HG02759 (cell line): ENCODE measurements around the gene FRMD5.

Source experiments
- ATAC-seq: cut with Tn5 transposase; IDR thresholded peaks from one replicate; pipeline ENCODE4 v1.9.1; 2021; ENCODE audit warnings: mild to moderate bottlenecking, moderate library complexity; ENCODE audit not compliant: unreplicated experiment

The FRMD5 gene

DNA sequence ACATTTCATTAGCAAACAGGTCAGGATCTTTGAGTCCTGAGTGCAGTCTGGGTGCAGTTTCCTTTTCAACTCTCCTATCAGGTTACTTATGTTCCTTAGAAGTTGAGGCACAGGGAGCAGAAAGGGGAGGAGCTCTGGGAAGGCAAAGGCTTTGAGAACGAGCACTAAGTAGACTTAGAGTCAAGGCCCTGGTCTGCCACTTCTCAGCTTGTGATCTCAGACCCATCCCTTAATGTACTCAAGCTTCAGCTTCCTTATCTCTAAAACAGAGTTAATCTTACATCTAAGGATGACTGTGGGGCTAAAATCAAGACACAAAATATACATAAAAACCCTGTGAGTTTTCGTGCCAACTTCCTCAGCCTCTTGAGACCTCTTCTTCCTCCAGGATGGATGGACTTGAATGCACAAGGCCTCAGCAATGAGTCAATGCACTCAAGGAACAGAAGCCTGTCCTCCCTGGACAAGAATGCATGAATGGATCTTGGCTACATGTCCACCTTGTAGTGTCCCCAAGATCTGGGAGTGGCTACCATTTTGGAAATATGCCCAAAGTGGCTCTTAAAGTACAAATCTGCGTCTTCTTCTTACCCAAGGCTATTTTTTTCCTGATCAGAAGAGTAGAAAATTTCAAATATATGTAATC lies 263.2 kb downstream of the FRMD5 start:
- no peak for ATAC-seq

DNA sequence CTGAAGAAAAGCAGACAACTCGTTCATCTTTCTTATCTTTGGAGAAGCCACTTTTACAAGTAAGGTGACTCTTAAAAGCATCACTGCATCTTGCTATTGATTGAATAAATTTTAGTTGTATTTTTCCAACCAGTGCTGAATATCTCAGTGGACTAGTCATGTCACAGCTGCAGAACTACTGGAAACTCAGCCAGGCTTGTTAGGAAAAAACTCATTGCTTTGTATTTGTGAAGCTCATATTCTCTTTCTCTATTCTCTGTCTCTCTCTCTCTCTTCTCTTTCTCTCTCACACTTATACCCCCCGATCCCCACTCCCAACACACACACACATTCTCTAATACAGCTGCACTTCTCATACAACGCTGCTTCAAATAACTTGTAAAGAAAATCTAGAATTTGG lies 264.0 kb downstream of the FRMD5 start:
- no peak for ATAC-seq

DNA sequence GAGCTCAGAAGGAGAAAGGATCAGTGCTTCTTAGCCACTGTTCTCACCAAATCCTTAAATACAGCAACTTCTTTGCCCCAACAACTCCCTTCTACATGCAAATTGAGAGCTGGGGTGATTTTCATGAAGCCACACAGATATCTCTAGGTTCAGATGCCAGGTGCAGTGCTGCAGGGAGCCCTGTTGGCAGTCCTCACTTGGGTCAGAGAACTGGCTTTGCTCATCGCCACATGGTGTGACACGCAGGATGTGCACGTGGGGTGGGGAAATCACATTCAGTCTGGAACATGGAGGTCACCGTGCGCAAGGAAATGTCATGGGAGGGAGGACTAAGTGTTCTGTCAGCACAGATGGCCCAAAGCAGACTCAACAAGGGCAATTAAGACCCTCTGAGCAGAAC lies 264.5 kb downstream of the FRMD5 start:
- ATAC-seq, result no peak

DNA sequence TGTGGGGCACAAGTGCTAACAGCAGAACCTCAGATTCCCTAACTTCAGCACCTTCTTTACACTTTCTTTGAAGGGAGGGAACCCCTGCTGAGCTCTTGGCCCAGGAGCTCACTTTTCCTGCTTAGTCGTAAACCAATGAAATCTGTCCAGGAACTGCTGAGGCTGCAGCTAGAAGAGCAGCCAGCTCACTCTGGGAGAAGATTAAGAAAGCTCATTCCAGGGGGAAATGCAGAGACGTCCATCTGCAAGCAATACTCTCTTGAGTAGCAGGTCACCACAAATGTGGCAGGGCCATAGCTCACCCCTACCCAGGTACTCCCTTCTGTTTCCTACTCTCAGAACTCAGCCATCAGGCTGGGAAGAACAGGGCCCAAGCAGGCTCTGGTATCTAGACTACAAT lies 265.0 kb downstream of the FRMD5 start:
- no peak for ATAC-seq

DNA sequence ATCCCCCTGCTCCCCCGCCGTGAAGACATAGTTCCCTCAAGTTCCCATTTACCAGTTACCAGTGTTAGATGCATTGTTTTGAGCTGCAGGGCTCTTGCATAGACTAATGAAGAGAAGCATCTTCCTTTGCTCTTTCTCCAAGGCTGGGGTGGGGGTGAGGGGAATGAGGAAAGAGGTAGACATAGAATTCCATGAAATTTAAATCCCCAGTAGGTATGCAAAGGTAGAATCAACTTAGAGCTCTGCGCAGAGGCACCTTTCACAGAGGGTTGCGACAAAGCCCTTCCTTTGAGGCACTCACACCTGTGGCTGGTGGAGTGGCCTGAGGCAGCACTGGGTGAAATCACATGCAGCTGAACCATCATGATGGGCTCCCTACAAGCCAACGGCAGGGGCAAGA lies 266.9 kb downstream of the FRMD5 start:
- no peak for ATAC-seq

DNA sequence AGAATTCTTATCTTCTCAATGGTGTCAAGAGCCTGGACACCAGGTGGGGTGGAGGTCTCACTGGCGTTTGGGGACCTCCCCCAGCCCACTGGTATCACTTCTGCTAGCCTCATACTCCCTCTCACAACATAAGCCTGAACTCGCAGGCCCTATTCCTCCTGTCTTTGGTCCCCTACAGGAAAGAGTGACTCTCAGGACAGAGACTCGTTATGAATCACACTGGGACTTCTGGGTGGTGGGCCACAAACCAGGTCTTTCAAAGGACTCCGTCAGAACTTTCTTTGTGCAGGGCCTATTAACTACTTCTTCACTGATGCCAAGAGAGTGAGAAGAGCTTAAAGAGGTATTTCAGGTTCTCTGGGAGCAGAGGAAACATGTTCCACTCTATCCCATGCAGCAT lies 267.9 kb downstream of the FRMD5 start:
- no peak for ATAC-seq

DNA sequence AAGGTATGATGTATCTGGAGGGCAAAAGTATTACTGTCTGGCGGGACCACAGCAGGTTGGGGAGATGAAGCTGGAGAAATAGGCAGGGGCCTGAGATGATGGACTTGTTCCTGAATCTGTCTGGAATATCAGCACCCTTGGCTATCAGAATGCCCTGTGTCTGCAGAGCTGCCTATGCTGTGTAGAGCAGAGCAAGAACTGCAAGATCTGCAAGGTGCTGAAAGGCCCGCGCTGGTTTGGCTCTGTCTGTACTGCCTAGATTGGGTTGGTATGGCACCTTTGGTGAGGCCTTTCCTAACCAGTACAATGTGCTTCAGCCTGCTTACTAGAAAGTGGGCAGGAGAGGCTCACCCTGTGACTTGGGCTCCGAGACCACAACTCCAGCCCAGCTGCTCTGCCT lies 271.5 kb downstream of the FRMD5 start:
- no peak for ATAC-seq

DNA sequence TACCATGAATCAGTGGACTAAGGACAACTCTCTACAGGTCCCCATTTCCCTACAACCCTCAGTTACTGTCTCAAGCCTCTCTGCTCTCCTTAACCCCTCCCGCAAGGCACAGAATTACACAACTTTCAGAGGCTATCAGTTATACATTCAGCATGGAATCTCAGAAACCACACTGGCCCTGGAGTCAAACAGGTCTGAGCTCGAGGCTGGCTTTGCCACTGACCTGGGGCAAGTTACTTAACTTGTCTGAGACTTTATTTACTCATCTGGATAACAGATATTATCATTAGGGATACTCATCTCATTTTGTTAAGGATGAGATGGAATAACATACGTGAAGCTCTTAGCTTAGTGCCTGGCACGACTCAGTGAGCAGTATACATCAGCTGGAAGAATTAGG lies 273.1 kb downstream of the FRMD5 start:
- no peak for ATAC-seq

DNA sequence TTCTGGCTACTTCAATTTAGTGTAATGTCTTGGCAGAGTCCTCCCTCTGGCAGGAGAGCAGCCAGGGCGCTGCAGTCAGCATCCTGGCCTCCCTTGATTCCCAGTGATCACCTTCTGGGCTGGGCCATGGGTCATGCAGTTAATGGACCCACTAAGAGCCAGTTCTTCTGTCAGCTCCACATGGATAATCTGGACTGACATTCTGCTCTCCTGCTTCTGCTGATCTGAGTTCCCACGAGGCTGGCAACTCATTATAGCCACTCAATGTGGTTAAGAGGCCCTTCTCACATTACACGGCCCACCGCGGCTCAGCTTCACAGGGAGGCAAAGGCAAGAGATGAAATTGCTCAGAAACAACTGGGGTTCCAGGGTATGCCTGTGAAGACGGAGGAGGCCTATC lies 274.3 kb downstream of the FRMD5 start:
- ATAC-seq, result no peak

DNA sequence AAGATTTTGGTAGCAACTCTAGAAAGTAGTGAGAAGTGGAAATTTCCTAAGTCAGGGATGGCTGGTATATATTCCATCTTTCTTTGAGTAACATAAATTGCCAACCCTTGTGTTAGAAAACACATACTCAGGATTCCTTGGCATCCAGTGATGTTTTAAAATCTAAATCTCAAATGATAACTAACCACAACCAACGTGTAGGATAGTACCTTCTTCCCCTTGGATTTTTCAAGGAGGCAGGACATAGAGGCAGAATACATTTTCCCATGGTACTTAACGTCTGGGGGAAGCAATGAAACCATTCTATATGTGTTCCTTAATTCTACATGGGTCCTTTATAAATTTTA lies 274.8 kb downstream of the FRMD5 start:
- ATAC-seq, result no peak

DNA sequence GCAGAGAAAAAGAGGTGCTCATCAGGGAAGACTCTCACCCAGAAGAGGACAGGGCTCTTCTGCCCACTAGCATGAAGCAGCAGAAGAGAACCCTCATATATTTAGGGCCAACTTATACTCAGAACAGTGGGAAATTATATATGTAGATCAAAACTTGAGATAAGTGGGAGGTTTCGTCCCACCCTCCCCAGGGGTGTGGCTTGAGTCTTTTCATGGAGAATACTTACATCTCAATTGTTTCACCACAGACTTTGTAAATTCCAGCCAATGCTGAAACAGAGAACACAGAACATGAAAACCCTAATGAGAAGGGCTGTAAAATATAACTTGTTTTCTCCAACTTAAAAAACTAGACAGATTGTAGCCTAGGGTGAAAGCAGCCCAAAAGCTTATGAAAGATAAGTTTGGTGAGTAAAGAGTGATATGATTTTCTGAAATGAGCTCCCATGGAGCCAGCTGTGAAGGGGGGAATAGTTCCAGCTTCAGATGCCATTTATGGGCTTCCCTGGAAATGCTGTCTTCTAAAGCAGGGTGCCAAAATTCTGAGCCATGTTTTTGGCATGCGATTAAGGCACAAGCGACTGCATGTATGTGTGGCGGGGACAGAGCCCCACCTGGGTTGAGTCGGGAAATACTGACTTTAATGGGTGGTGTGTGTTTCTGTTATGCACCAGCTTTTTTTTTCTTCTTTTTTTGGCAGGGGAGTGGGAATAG lies 275.4 kb downstream of the FRMD5 start:
- ATAC-seq, result no peak

DNA sequence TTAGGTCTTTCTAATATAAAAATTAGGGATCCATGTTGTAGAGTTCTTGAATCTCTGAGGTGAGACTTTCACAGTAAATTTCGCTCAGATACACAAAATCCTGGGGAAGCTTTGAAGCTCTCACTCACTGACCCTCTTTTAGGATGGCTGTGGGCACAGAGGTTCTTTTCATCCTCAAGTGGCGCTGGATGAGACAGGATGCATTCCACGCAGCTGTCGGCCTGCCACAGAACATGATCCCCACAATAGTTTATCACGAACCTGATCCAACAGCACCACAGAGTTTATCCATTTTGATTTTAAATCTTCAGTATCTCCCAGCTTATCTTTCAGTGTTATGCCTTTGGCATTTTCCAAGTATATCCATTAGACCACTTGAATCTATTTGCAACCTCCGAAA lies 276.4 kb downstream of the FRMD5 start:
- ATAC-seq, result no peak

DNA sequence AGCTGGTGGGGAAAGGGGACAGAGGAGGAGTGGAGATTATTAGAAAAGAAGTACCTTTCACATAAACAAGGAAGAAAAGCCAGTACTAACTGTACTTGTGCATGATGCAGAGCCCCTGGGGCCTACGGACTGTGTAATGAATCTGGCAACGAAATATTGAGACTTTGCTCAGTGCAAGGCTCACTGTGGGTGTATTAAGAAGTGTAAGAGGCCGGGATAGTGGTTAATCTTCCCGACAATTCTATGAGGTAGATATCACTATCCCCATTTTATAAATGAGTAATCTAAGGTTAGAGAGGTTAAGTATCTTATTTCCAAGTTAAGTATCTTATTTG lies 278.8 kb downstream of the FRMD5 start:
- ATAC-seq, result no peak

DNA sequence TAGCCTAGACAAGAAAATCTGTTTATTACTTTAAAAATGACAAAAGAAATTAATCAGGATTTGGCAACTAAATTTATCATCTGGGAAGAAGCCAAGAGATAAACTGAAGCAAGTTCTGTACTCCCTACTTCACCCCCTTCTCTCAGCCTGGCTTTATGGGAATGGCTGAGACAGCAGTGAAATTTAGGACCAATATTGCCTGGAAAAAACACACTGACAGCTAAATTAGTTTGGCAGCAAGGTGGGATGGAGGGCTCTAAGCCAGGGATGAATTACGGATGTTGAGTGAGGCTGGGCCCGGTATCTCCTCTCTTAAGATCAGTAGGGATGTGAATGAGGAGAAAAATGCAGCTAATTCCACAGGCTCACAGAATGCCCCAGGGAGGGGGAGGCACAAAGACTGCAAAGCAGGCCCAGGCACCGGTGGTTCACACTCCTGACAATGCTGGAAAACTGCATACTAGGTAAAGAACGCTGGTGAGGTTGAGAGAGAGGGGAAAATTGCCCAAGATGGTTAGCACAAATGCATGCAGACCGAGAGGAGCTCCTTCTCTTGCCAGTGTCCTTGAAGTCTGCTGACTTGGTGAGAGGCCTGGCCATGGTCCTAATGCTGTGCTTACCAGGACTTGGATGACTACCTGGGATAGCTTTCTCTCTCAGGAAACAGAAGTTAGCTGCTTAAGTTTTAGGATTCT lies 279.3 kb downstream of the FRMD5 start:
- ATAC-seq, result no peak

DNA sequence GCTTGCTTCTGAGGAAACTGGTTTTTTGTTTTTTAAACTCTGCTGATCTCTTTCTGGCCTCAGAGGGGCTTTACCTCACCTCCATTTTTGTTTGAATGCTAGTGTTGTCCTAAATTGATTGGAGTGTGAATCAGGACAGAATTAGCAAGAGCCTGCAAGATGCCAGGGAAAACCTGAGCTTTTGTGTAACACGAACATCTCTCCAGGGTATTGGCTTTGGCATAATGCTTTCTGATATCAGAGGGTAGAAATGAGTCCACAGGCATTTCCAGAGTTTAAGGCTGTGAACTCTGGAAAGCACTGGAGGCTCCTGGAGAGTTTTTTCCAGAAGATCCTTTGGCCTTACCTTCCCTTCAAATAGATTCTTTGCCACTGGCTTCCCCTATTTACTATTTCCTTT lies 281.1 kb downstream of the FRMD5 start:
- no peak for ATAC-seq

DNA sequence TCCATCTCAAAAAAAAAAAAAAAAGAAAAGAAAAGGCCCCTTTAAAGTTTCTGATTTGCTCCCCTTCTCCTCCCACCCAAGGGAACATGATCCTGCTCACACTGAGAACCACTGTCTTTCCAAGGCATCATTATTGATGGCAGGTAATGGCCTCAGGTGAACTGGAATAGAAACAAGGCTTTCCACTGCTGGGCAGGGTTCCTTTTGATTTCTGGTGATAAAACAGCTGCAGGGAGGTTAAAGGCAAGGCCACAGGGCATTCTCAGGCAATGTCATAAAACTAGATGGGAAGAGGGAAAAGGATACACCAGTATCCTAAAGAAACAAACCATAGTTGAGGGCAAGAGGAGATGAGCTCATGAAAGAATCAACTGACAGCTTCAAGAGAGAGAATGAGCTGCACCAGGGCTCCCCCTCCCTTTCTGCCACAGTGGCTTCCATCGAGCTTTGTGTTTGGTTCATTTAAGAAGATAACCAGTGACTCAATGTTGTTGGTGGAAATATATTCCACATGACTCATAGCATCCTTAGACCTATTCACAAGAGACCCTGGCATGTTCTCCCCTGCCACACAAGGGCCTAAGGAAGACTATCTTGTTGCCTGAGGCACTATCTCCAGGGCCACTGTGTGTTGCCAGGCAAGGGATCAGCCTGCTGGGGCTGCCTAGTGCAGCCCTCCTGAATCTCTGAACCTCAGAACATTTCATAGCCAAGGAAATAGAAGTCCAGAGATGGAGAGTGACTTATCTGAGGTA lies 281.9 kb downstream of the FRMD5 start:
- ATAC-seq, result no peak

DNA sequence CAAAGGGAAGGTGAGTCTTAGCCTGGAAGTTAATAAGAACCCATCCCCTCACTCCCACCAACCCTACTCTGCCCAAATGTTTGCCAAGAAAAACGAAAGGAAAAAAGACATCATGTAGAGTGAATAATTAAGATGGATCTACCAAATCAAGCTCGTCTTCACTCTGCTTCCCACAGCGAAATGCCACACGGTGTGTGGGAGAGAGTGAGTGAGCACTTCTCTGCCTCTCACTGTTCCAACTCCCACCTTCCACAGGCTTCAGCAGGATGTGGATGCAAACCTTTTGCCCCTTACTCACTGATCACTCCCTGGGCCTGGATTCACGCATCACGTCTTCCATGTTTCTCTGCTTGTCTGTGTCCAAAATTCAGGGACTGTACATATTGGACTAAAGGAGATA lies 282.9 kb downstream of the FRMD5 start:
- no peak for ATAC-seq

DNA sequence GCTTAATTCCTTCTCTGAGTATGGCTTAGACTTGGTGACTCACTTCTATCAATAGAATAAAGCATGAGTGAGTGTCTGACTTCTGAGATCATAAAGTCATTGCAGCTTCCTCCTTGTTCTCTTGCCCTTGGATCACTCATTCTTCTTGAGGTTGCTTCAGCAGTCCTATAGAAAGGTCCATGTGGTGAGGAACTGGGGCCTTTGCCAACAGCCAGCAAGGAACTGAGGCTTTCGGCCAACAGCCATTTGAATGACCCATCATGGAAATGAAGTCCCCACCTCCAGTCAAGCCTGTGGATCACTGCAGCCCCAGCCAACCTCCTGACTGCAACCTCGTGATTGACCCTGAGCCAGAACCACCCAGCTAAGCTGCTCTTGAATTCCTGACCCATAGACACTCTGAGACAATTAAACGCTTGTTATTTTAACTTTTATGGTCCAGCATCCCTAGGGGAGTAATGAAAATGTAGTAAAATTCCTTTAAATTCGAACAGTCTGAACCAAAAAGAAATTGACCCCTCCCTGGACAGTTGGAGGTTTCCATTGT lies 283.8 kb downstream of the FRMD5 start:
- ATAC-seq, result no peak

DNA sequence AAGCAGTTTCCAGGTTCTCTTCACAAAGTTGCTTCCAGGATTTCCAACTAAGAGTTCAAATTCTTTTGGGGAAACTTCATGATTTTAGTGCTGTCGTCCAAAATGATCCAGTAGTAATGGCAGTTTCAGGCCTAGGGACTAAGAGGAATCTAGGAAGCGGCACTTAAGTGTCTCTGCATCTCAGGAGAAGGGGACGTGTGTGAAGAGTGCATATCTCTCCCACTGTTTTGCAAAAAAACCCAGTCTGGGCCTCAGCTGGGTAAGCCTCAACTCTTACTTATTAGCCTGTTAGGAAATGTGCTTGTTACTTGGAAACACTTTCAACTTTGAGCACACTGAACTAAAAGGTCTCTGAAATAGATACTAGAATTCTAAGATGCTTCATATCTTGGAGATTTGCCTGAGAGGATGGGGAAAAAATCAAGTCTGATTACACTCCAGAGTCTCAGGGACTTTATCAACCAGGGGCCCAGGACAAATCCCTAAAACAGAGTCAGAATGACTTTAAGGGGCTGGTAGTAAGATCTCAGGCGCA lies 286.5 kb downstream of the FRMD5 start:
- no peak for ATAC-seq

DNA sequence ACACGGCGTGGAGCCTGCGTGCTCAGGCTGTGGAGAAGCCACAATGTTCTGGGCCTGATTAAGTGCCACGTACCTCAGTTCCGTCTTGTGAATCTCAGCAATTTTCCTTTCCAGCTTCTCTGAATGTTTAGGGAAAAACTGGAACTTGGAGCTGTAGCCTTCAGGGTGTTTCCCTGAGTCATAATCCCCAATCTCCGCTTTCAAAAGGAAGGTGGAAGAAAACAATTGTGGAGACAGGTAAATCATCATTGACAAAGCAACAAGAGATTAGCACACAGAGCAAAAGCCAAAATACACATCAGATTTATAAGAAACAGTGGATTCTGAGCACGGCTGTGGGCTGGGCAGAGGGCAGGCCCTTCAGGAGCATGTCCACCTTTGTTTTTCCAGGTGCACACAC lies 289.3 kb downstream of the FRMD5 start:
- no peak for ATAC-seq

DNA sequence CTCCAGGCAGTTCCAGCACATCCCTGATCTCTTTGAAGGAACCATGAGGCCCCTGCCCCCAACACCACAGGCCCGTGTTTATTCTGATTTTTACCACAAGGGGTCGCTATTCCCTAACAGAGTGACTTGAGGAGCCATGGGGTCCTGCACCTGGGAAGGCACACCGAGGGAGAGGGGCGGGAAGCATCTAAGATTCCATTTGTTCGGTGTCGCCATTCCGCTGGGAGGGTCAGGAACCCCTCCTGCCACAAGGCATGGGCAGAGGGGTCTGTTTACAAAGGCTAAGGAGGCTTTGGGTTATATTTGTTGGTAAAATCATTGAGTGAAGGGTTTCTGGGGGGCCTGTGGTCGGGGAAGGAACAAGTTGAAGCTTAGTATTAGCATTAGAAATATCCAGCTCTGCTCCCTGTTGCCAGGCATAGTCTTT lies 291.2 kb downstream of the FRMD5 start:
- no peak for ATAC-seq
